ENCODE data around the gene BCORL1. TPM values are rescaled to one million over a fixed set of nuclear protein-coding genes. Genes with fewer than 3 reads are reported as not detected.

BCORL1 gene
- total RNA-seq, 4 donors from 2014 or later: 4.7 to 12.0 (median 6.2) TPM

GRCh38 chrX:129953881-129954280 lies 28.6 kb upstream of the BCORL1 start:
- TF ChIP-seq CTCF (IDR thresholded peaks at IDR 0.05) (no peak), POLR2A (IDR thresholded peaks at IDR 0.05) (no peak)
- Histone ChIP-seq H3K27ac (no peak overlapping the region), H3K27me3 (no peaks in the 10 kb centered on the region), H3K9me3 (no peaks in the 10 kb centered on the region), H3K36me3 (no peaks in the 10 kb centered on the region), H3K4me1 (peaks cover 0 to 11% of the 10 kb centered on the region in 2 donors), H3K4me3 (replicated peaks in 1 of 3) (no peak overlapping the region)
- intact Hi-C loops (cut with DNase I): no loop called here
- WGBS, 2 donors: 94 to 100% methylated on average over 1 to 4 of the region's 4 CpGs
- DNase-seq: no peak

GRCh38 chrX:129954804-129955203 lies 27.6 kb upstream of the BCORL1 start:
- intact Hi-C loops (cut with DNase I): no loop called here
- DNase-seq: no peak
- H3K27ac ChIP-seq: no peak overlapping the region
- 96 to 100% methylated on average over 1 to 2 of the region's 3 CpGs for WGBS, 2 donors
- H3K36me3 ChIP-seq: no peaks in the 10 kb centered on the region
- H3K27me3 ChIP-seq: no peaks in the 10 kb centered on the region
- no peaks in the 10 kb centered on the region for H3K9me3 ChIP-seq
- TF ChIP-seq CTCF (IDR thresholded peaks at IDR 0.05): no peak
- no peak for TF ChIP-seq POLR2A (IDR thresholded peaks at IDR 0.05)
- H3K4me3 ChIP-seq (replicated peaks in 1 of 3): no peak overlapping the region
- peaks cover 0 to 11% of the 10 kb centered on the region in 2 donors for H3K4me1 ChIP-seq

DNA sequence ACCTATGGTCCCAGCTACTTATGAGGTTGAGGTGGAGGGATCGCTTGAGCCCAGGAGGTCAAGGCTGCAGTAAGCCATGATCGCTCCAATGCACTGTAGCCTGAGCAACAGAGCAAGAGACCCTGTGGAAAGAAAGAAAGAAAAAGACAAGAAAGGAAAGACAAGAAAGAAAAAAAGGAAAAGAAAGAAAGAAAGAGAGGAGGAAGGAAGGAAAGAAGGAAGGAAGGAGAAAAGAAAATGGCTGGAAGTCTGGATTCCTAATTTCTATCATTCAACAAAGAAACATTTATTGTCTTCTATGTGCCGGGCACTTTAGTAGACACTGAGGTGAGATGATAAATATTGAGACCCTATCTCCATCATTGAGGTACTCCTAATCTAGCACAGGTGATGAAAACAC lies 26.8 kb upstream of the BCORL1 start:
- no peak overlapping the region for H3K4me3 ChIP-seq (replicated peaks in 1 of 3)
- no peaks in the 10 kb centered on the region for H3K9me3 ChIP-seq
- intact Hi-C loops (cut with DNase I): no loop called here
- no peak for DNase-seq
- TF ChIP-seq CTCF (IDR thresholded peaks at IDR 0.05) (no peak), POLR2A (IDR thresholded peaks at IDR 0.05) (no peak)
- no peak overlapping the region for H3K27ac ChIP-seq
- 99 to 100% methylated on average over 3 of the region's 3 CpGs for WGBS, 2 donors
- peaks cover 0 to 11% of the 10 kb centered on the region in 2 donors for H3K4me1 ChIP-seq
- H3K36me3 ChIP-seq: no peaks in the 10 kb centered on the region
- H3K27me3 ChIP-seq: no peaks in the 10 kb centered on the region

DNA sequence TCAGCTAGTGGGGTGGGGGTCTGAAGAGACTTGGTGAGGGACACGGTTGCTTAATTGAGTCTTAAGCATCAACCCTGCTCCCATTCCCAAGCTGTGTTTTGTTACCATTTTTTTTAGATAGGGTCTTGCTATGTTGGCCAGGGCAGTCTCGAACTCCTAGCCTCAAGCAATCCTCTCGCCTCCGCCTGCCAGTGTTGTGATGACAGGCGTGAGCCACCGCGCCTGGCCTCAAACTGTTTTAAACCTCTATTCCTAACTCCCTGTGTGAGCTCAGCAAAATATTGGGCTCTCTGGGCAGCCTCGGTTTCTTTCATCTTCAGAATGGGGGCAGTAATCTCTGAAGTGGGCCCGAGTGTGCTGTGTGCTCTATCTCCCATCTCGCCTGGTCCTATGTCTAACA lies 26.3 kb upstream of the BCORL1 start:
- DNase-seq: no peak
- H3K36me3 ChIP-seq: no peaks in the 10 kb centered on the region
- intact Hi-C loops (cut with DNase I): no loop called here
- peaks cover 0 to 11% of the 10 kb centered on the region in 2 donors for H3K4me1 ChIP-seq
- no peak overlapping the region for H3K27ac ChIP-seq
- no peaks in the 10 kb centered on the region for H3K9me3 ChIP-seq
- TF ChIP-seq CTCF (IDR thresholded peaks at IDR 0.05): no peak
- no peak for TF ChIP-seq POLR2A (IDR thresholded peaks at IDR 0.05)
- H3K27me3 ChIP-seq: no peaks in the 10 kb centered on the region
- 74 to 85% methylated on average over 10 of the region's 10 CpGs for WGBS, 2 donors
- no peak overlapping the region for H3K4me3 ChIP-seq (replicated peaks in 1 of 3)

- no peaks in the 10 kb centered on the region for H3K27me3 ChIP-seq
- intact Hi-C loops (cut with DNase I): no loop called here
- WGBS, 2 donors: 5 to 7% methylated on average over 6 to 19 of the region's 20 CpGs
Observed at GRCh38 chrX:129956765-129957164, 25.7 kb upstream of the BCORL1 start.

More at GRCh38 chrX:129956765-129957164, 25.7 kb upstream of the BCORL1 start:
- no peak for DNase-seq
- TF ChIP-seq CTCF (IDR thresholded peaks at IDR 0.05) (no peak), POLR2A (IDR thresholded peaks at IDR 0.05) (no peak)
- Histone ChIP-seq H3K36me3 (no peaks in the 10 kb centered on the region), H3K9me3 (no peaks in the 10 kb centered on the region), H3K4me1 (peaks cover 0 to 15% of the 10 kb centered on the region in 2 donors), H3K27ac (peak overlapping the region in 1 of 3 donors; percentile 49), H3K4me3 (replicated peaks in 1 of 3) (peak overlapping the region in 1 of 3 donors; percentile 24)

Data from thyroid gland (tissue), 4 donors.